B cell (primary cell): ENCODE measurements around the gene HECTD2. TPM values are rescaled to one million over a fixed set of nuclear protein-coding genes. Genes with fewer than 3 reads are reported as not detected.

ENCODE experiments used
- ATAC-seq: fragments of 200-7000 bp; cut with Tn5 transposase; one replicate; pipeline ENCODE4 v1.10.0; 2021; ENCODE audit warnings: low read depth, mild to moderate bottlenecking, moderate number of reproducible peaks, moderate library complexity
- CTCF ChIA-PET: fragments of 350-600 bp; sonication (Branson Sonifier 250); formaldehyde crosslinking; loops from one replicate; lab custom pipeline; 2021; ENCODE audit warnings: antibody characterized with exemption, inconsistent platforms; lab: Charles Lee
- POLR2A ChIA-PET: fragments of 350-600 bp; sonication (Branson Sonifier 250); formaldehyde crosslinking; loops from one replicate; lab custom pipeline; 2021; ENCODE audit warnings: antibody characterized with exemption; lab: Charles Lee
- DNase-seq: peaks from one replicate; pipeline ENCODE4 v3.0.0; 2013
- H2AFZ ChIP-seq: 2 replicates; pipeline ENCODE4 v1.6.1; 2012; ENCODE audit warnings: mild to moderate bottlenecking, low read depth, low read length; ENCODE audit not compliant: insufficient read depth, poor library complexity, severe bottlenecking
- H3K27ac ChIP-seq, 2 donors: 1 replicate in 1 of 2; 2 replicates in 1 of 2; pipeline ENCODE4 v1.5.1; 2012 to 2013; ENCODE audit warnings: low read length in 2 of 2, mild to moderate bottlenecking in 2 of 2, moderate library complexity in 1 of 2
- H3K27me3 ChIP-seq, 4 experiments: fragments of 200-600 bp in 1 of 4; sonication (generic) in 1 of 4; replicated peaks in 1 of 4; 1 replicate in 2 of 4; 2 replicates in 2 of 4; pipeline versions ENCODE4 v1.6.1 to v1.7.0; 2013 to 2016; ENCODE audit warnings: low read length in 3 of 4, mild to moderate bottlenecking in 2 of 4, mixed read lengths in 1 of 4, moderate library complexity in 1 of 4; ENCODE audit not compliant: insufficient read depth in 4 of 4, control insufficient read depth in 3 of 4; ENCODE audit errors: control extremely low read depth in 1 of 4
- H3K36me3 ChIP-seq, 2 experiments: replicated peaks in 1 of 2; 1 replicate in 1 of 2; 2 replicates in 1 of 2; pipeline versions ENCODE4 v1.6.1 to v1.7.1; 2013; ENCODE audit warnings: low read length in 1 of 2; ENCODE audit not compliant: insufficient read depth in 2 of 2, control insufficient read depth in 1 of 2; ENCODE audit errors: control extremely low read depth in 1 of 2, extremely low read depth in 1 of 2
- H3K4me1 ChIP-seq, 2 donors: fragments of 200-600 bp in 1 of 2; sonication (generic) in 1 of 2; 1 replicate in 1 of 2; 2 replicates in 1 of 2; pipeline versions ENCODE4 v1.5.1 to v1.6.1; 2013 to 2017; ENCODE audit warnings: low read length in 2 of 2; ENCODE audit not compliant: control insufficient read depth in 2 of 2, insufficient read depth in 2 of 2
- H3K4me2 ChIP-seq: replicated peaks from 2 replicates; pipeline ENCODE3; 2012; ENCODE audit warnings: mild to moderate bottlenecking, low read depth, low read length; ENCODE audit not compliant: poor library complexity, severe bottlenecking
- H3K4me3 ChIP-seq, 5 experiments: fragments of 200-600 bp in 1 of 5; sonication (generic) in 1 of 5; 1 replicate in 3 of 5; 2 replicates in 2 of 5; pipeline versions ENCODE4 v1.5.1 to v1.7.0; 2011 to 2016; ENCODE audit warnings: low read length in 4 of 5, mild to moderate bottlenecking in 4 of 5, low read depth in 2 of 5, control low read depth in 1 of 5, moderate library complexity in 1 of 5; ENCODE audit not compliant: insufficient read depth in 1 of 5; ENCODE audit errors: control extremely low read depth in 1 of 5, extremely low read depth in 1 of 5
- H3K79me2 ChIP-seq: fragments of 200-600 bp; sonication (generic); one replicate; pipeline ENCODE4 v1.6.0; 2016; ENCODE audit warnings: low read length; ENCODE audit not compliant: control insufficient read depth, insufficient read depth
- H3K9ac ChIP-seq: fragments of 200-600 bp; sonication (generic); 2 replicates; pipeline ENCODE4 v1.6.1; 2017; ENCODE audit warnings: mild to moderate bottlenecking, low read length, moderate library complexity
- H3K9me3 ChIP-seq, 3 donors: one replicate each; pipeline versions ENCODE4 v1.6.1 to v1.7.1; 2013; ENCODE audit warnings: low read length in 2 of 3; ENCODE audit not compliant: control insufficient read depth in 2 of 3, insufficient read depth in 1 of 3; ENCODE audit errors: control extremely low read depth in 1 of 3
- H4K20me1 ChIP-seq: 2 replicates; pipeline ENCODE4 v1.6.0; 2012; ENCODE audit warnings: mild to moderate bottlenecking, low read length; ENCODE audit not compliant: insufficient read depth, control insufficient read depth, poor library complexity, severe bottlenecking
- H3K27ac Mint-ChIP-seq: one replicate; pipeline ENCODE4 v1.8.0; 2021; ENCODE audit warnings: mixed read lengths
- H3K27me3 Mint-ChIP-seq: one replicate; pipeline ENCODE4 v1.8.0; 2021; ENCODE audit warnings: mixed read lengths
- H3K4me1 Mint-ChIP-seq: one replicate; pipeline ENCODE4 v1.8.0; 2021; ENCODE audit warnings: mixed read lengths
- H3K4me3 Mint-ChIP-seq: one replicate; pipeline ENCODE4 v1.8.0; 2021; ENCODE audit warnings: mixed read lengths
- H3K9me3 Mint-ChIP-seq: one replicate; pipeline ENCODE4 v1.8.0; 2022; ENCODE audit warnings: mixed read lengths; ENCODE audit not compliant: insufficient read depth
- EZH2 ChIP-seq: IDR thresholded peaks from 2 replicates; pipeline ENCODE4 v1.6.1; 2012; ENCODE audit warnings: borderline replicate concordance, low read depth, mild to moderate bottlenecking, moderate library complexity, low read length; ENCODE audit not compliant: insufficient read depth, poor library complexity, severe bottlenecking
- WGBS: methylation state at CpG from one replicate; pipeline ENCODE4 v1.1.5; 2013; ENCODE audit warnings: missing lambda C conversion rate; ENCODE audit not compliant: insufficient coverage; 5-methylcytosine and 5-hydroxymethylcytosine counted together
- intact Hi-C: fragments of 100-400 bp; cut with micrococcal nuclease; formaldehyde crosslinking; loops from one replicate; pipeline ENCODE4 v1.10.0; 2022
- polyA plus RNA-seq: library from polyadenylated mRNA; depleted of rRNA; stranded (reverse); fragments of >200 nt; gene quantifications from 2 replicates; pipeline ENCODE4 v1.2.3, GENCODE V29; 2012
- total RNA-seq, 2 donors: library from RNA; stranded (reverse); fragments of 120-200 nt in 1 of 2; gene quantifications; 1 replicate in 1 of 2; 2 replicates in 1 of 2; pipeline versions ENCODE4 v1.2.3 to v1.2.4, GENCODE V29; 2013 to 2022
- TF ChIP-seq, protein P1 (sequence below): fragments of 200-600 bp; IDR thresholded peaks from one replicate; pipeline ENCODE4 v1.8.0; 2022; ENCODE audit warnings: antibody characterized with exemption, mild to moderate bottlenecking

HECTD2 gene
- total and polyA plus RNA-seq, 2 donors (not counting 1 experiment from before 2014, with no cell fraction given) = 2.9 to 7.9 TPM

DNA sequence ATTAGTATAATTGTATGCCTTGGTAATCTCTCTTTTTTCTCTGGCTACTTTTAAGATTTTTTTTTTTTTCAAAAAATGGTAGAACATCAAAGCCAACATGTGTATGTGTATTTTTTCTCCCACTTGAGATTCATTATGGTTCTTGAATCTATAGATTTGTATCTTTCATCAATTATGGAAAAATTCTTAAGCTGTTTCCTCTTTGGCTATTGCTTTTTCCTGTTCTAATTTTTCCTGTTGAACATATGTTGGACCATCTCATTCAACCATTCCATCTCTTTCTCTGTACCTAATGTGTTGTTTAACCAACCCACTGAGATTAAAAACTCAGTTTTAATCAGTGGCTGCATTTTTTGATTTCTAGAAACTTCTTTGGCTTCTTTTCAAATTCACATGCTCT lies 107.2 kb downstream of the HECTD2 start:
- H4K20me1 ChIP-seq = no peaks in the 10 kb centered on the region
- no peak overlapping the region for H3K27ac ChIP-seq
- DNase-seq (no peak), ATAC-seq (no peak)
- H3K27me3 ChIP-seq = no peaks in the 10 kb centered on the region
- ChIA-PET POLR2A (no interaction called here), CTCF (no interaction called here)
- no peak overlapping the region for H3K4me2 ChIP-seq
- Mint-ChIP-seq H3K4me1 (no peaks in the 10 kb centered on the region), H3K27me3 (no peaks in the 10 kb centered on the region), H3K9me3 (no peaks in the 10 kb centered on the region), H3K4me3 (no peak overlapping the region), H3K27ac (no peak overlapping the region)
- H3K9ac ChIP-seq = no peak overlapping the region
- no peaks in the 10 kb centered on the region for H3K36me3 ChIP-seq
- intact Hi-C loops = no loop called here
- no peak overlapping the region for H3K4me3 ChIP-seq
- H3K4me1 ChIP-seq = no peaks in the 10 kb centered on the region
- TF ChIP-seq EZH2 = no peak
- TF ChIP-seq, protein P1, sequence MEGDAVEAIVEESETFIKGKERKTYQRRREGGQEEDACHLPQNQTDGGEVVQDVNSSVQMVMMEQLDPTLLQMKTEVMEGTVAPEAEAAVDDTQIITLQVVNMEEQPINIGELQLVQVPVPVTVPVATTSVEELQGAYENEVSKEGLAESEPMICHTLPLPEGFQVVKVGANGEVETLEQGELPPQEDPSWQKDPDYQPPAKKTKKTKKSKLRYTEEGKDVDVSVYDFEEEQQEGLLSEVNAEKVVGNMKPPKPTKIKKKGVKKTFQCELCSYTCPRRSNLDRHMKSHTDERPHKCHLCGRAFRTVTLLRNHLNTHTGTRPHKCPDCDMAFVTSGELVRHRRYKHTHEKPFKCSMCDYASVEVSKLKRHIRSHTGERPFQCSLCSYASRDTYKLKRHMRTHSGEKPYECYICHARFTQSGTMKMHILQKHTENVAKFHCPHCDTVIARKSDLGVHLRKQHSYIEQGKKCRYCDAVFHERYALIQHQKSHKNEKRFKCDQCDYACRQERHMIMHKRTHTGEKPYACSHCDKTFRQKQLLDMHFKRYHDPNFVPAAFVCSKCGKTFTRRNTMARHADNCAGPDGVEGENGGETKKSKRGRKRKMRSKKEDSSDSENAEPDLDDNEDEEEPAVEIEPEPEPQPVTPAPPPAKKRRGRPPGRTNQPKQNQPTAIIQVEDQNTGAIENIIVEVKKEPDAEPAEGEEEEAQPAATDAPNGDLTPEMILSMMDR = no peak
- H3K79me2 ChIP-seq = no peaks in the 10 kb centered on the region
- H2AFZ ChIP-seq = no peak overlapping the region
- H3K9me3 ChIP-seq = no peaks in the 10 kb centered on the region

DNA sequence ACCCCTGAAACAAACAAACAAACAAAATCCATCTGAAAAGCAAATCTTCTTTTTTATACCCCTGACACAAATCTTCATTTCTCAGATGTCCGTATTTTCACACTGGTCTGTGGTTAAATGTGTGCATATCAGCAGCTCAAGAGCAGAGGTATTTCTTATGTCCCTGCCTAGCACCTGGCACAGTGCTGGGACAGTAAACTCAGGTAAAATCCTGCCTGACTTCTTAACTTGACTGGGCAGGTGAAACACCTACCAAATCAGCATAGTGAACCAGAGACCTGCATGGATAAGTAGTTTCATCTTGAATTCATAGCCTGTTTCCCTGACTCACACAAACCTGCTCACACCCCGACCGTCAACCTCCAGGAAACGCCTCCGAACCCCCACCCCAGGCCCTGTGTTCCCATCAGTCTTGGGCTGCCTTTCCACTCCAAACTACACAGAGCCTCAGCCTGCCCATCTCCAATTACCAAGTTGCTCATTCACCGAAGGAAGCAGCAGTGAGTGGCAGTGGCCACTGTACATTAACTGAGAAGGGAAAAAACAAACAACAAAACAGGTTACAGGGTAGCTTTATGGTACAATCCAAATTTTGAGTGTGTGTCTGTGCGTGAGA lies 109.9 kb downstream of the HECTD2 start:
- no peak for ATAC-seq
- ChIA-PET POLR2A (no interaction called here), CTCF (no interaction called here)
- Mint-ChIP-seq H3K27me3 (peaks cover 4% of the 10 kb centered on the region), H3K9me3 (no peaks in the 10 kb centered on the region), H3K4me1 (no peaks in the 10 kb centered on the region), H3K4me3 (no peak overlapping the region), H3K27ac (no peak overlapping the region)
- Histone ChIP-seq H3K36me3 (no peaks in the 10 kb centered on the region), H3K4me3 (no peak overlapping the region), H3K27me3 (no peaks in the 10 kb centered on the region), H3K79me2 (no peaks in the 10 kb centered on the region), H3K27ac (no peak overlapping the region), H4K20me1 (no peaks in the 10 kb centered on the region), H3K4me1 (no peaks in the 10 kb centered on the region), H3K9ac (no peak overlapping the region), H3K9me3 (no peaks in the 10 kb centered on the region), H2AFZ (no peak overlapping the region), H3K4me2 (no peak overlapping the region)
- intact Hi-C loops = no loop called here
- DNase-seq = no peak
- WGBS = 94% methylated on average over 5 of the region's 7 CpGs
- TF ChIP-seq, protein P1 = no peak
- no peak for TF ChIP-seq EZH2
